Ishikawa (cell line): ENCODE results near the gene POLN.

Experiments used
- CREB1 ChIP-seq: IDR thresholded peaks from 2 replicates; pipeline ENCODE4 v1.6.1; 2012; ENCODE audit warnings: low read depth
- EP300 ChIP-seq: IDR thresholded peaks from 2 replicates; pipeline ENCODE4 v1.6.1; 2012; ENCODE audit warnings: borderline replicate concordance
- MAX ChIP-seq: IDR thresholded peaks from 2 replicates; pipeline ENCODE4 v1.6.1; 2012
- RAD21 ChIP-seq: IDR thresholded peaks from 2 replicates; pipeline ENCODE4 v1.6.1; 2012; ENCODE audit warnings: low read depth
- TAF1 ChIP-seq: IDR thresholded peaks from 2 replicates; pipeline ENCODE4 v1.6.1; 2012; ENCODE audit warnings: low read depth, mild to moderate bottlenecking
- TCF12 ChIP-seq: IDR thresholded peaks from 2 replicates; pipeline ENCODE4 v1.6.1; 2012; ENCODE audit warnings: low read depth
- TEAD4 ChIP-seq: IDR thresholded peaks from 2 replicates; pipeline ENCODE4 v1.6.1; 2012
- USF1 ChIP-seq: IDR thresholded peaks from 2 replicates; pipeline ENCODE4 v1.6.1; 2012
- YY1 ChIP-seq: IDR thresholded peaks from 2 replicates; pipeline ENCODE4 v1.6.1; 2012; ENCODE audit warnings: low read depth
- TF ChIP-seq, protein P1 (sequence below): IDR thresholded peaks from 2 replicates; pipeline ENCODE4 v1.6.1; 2012; ENCODE audit warnings: low read depth, mild to moderate bottlenecking

DNA sequence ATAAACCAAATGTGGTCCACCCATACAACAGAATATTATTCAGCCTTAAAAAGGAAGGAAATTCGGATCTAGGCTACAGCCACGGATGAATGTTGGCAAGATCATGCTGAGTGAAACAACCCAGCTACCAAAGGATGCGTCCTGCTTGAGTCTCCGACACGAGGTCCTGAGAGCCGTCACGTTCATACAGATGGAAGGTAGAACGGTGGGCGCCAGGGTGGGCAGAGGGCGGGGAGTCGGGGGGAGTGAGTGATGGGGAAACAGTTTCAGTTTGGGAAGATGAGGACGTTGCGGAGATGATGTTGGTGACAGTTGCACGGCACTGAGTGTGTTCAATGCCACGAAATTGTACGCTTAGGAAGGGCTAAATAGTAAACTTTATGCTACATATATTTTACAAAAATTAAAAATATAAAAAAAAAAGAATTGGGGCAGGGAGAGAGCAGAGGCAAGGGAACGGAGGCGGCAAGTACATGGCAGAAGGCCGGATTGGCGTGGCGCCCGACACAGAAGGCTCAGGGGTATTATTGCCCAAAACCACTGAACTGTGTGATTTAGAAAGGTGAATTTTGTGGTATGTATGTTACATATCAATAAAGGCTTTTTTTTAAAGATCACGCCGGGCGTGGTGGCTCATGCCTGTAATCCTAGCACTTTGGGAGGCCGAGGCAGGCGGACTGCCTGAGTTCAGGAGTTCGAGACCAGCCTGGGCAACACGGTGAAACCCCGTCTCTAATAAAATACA is 34.8 kb upstream of the POLN start:
- TF ChIP-seq MAX (no peak), TEAD4 (no peak), EP300 (no peak), YY1 (no peak), TCF12 (no peak), CREB1 (no peak), USF1 (no peak), RAD21 (no peak), TAF1 (no peak)
- TF ChIP-seq, protein P1, sequence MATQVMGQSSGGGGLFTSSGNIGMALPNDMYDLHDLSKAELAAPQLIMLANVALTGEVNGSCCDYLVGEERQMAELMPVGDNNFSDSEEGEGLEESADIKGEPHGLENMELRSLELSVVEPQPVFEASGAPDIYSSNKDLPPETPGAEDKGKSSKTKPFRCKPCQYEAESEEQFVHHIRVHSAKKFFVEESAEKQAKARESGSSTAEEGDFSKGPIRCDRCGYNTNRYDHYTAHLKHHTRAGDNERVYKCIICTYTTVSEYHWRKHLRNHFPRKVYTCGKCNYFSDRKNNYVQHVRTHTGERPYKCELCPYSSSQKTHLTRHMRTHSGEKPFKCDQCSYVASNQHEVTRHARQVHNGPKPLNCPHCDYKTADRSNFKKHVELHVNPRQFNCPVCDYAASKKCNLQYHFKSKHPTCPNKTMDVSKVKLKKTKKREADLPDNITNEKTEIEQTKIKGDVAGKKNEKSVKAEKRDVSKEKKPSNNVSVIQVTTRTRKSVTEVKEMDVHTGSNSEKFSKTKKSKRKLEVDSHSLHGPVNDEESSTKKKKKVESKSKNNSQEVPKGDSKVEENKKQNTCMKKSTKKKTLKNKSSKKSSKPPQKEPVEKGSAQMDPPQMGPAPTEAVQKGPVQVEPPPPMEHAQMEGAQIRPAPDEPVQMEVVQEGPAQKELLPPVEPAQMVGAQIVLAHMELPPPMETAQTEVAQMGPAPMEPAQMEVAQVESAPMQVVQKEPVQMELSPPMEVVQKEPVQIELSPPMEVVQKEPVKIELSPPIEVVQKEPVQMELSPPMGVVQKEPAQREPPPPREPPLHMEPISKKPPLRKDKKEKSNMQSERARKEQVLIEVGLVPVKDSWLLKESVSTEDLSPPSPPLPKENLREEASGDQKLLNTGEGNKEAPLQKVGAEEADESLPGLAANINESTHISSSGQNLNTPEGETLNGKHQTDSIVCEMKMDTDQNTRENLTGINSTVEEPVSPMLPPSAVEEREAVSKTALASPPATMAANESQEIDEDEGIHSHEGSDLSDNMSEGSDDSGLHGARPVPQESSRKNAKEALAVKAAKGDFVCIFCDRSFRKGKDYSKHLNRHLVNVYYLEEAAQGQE, result no peak
